ENCODE measurements around the gene TMEM41B. TPM values are rescaled to one million over a fixed set of nuclear protein-coding genes. Genes with fewer than 3 reads are reported as not detected.

The TMEM41B gene
- total RNA-seq, 1 experiment from 2014 or later = 28.4 TPM

DNA sequence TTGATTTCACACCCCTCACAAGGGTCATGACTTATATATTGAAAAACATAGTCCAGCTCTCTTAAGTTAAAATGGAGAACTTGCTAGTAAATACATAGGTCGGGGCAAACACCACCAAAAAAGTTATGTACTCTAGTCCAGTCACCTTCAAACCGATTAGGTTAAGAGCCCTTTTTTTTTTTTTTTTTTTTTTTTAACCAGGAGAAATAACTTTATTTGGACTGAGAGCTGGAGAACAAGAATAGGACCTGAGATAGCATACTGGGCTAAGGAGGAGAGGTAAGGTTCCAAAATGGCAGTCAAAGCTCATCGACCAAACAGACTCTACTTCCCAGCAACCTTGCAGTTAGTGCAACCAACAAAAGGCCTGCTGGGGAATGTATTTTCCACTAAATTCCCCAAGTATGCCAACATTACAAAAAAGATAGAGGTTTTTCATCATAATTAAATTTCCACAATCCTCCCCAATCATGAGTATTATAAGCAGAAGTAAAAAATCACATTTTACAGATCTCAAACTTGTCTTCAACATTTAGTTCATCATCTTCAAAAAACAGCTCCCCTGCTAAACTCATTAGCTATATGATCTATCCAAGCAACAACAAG is 3.8 kb downstream of the TMEM41B start:
- DNase-seq (ENCODE audit: low read depth) = no peak

- DNase-seq (ENCODE audit: low read depth) = no peak
Observed at GRCh38 chr11:9304178-9304577, 10.2 kb downstream of the TMEM41B start.

GRCh38 chr11:9302448-9302847 is 11.9 kb downstream of the TMEM41B start:
- no peak for DNase-seq (ENCODE audit: low read depth)

GRCh38 chr11:9301720-9302119 is 12.7 kb downstream of the TMEM41B start:
- no peak for DNase-seq (ENCODE audit: low read depth)

- no peak for DNase-seq (ENCODE audit: low read depth)
Observed at GRCh38 chr11:9293646-9294045, 20.7 kb downstream of the TMEM41B start.

DNA sequence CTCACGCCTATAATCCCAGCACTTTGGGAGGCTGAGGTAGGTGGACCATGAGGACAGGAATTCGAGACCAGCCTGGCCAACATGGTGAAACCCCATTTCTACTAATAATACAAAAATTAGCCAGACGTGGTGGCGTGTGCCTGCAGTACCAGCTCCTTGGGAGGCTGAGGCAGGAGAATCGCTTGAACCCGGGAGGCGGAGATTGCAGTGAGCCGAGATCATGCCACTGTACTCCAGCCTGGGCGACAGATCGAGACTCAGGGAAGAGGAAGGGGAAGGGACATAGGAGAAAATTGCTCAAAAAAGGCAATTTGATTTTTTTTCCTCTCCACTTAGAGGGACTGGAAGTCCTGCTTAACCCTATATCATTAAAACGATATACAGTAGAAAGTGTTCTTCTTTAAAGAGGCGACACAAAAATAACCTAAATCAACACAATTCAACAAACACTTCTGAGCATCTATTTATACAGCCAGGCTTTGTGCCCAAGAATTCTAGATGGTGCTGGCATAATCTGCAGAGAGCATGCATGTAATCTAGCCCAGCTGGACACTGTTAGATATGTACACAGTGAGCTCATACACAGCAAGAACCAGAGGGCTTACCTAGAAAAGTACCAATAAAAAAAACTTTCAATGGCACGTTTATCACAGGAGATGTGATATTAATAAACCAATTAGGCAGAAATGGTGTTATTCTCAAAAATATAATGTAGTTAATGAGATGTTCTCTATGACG is 28.4 kb downstream of the TMEM41B start:
- no peak for DNase-seq (ENCODE audit: low read depth)

GRCh38 chr11:9280655-9281301 is 33.6 kb downstream of the TMEM41B start:
- DNase-seq (ENCODE audit: low read depth) = peak; percentile 83

DNA sequence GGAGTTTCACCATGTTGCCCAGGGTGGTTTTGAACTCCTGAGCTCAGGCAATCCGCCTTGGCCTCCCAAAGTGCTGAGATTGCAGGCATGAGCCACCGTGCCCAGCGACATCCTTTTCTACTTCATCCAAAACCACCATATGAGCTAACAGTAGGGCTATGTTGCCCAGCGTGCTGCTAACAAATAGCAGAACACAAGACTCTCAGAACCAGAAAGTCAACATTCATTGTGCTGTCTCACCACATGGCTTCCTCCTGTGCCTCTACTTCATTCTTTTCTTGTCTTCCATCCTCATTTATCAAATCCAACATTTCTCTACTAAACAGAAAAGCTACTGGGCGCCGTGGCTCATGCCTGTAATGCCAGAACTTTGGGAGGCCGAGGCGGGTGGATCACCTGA is 37.2 kb downstream of the TMEM41B start:
- no peak for DNase-seq (ENCODE audit: low read depth)

- peak; percentile 16 for DNase-seq (ENCODE audit: low read depth)
Observed at GRCh38 chr11:9276571-9276970, 37.8 kb downstream of the TMEM41B start.

GRCh38 chr11:9274499-9275258 is 39.7 kb downstream of the TMEM41B start:
- DNase-seq (ENCODE audit: low read depth) = no peak

DNA sequence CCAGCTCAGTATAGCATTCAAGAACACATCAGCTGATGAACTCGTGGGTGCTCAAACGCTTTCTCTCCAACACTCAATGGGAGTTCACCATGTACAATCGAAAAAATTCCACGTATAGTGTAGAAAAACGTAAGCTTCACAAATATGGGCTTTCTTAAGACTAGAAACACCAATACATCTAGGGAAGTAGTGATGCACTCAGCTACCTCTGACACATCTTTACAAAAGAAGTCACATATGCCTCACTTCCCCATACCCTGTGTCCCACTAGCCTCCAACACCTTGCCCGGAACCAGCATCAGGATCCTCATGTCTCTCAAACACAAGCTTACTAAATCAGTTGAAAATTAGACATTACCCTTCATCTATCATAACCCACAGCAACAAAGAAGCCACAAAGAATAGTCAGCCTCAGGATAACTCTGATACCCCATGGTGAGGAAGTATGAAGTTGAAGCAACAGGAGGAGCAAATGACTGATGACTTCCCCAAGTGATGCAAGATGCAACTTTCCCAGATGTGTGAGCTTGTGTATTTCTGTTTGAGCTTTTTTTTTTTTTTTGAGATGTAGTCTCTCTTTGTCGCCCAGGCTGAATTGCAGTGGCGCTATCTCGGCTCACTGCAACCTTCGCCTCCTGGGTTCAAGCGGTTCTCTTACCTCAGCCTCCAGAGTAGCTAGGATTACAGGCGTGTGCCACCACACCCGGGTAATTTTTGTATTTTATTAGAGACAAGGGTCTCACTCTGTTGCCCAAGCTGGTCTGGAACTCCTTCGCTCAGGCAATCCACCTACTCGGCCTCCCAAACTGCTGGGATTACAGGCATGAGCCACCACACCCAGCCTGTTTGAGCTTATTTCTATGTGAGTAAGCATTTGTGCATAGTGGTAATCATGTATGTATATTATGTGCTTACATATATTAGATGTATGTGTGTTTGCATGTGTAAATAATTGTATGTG is 40.7 kb downstream of the TMEM41B start:
- no peak for DNase-seq (ENCODE audit: low read depth)

GRCh38 chr11:9269492-9270013 is 44.8 kb downstream of the TMEM41B start:
- peak; percentile 26 for DNase-seq (ENCODE audit: low read depth)

DNA sequence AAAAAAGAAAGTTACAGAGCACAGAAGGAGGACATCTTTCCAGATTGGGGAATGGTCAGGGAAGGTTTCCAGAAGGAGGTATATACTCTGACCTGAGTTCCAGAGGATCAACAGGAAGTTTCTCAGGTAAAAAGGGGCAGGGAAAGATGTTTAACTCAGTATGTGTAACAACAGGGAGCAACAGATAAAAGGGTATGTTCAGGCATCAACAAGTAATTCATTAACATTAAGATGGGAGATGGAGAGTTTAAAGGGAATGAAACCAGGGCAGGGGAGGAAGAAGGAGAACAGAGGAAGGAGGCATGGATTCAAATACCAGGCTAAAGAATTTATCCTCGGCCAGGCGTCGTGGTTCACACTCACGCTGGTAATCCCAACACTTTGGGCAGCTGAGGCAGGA is 46.7 kb downstream of the TMEM41B start:
- DNase-seq (ENCODE audit: low read depth) = no peak

- DNase-seq (ENCODE audit: low read depth) = no peak
Observed at GRCh38 chr11:9266926-9267325, 47.5 kb downstream of the TMEM41B start.

DNA sequence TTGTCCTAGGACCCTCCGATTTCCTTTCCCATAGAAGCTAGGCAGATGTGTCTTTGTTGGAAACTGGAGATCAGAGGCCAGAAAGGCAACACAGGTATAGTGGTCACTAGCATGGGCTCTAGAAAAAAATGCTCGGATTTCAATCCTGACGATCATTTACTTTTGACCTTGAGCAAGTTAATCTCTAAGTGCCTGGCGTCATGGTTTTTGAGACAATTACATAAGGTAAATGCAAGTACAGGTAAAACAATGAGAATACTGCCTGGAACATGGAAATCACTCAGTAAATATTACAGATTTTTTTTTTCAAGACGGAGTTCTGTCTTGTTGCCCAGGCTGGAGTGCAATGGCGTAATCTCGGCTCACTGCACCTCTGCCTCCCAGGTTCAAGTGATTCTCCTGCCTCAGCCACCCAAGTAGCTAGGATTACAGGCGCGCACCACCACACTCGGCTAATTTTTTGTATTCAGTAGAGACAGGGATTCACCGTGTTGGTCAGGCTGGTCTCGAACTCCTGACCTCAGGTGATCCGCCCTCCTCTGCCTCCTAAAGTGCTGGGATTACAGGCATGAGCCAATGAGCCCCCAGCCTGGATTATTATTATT is 48.2 kb downstream of the TMEM41B start:
- no peak for DNase-seq (ENCODE audit: low read depth)

DNA sequence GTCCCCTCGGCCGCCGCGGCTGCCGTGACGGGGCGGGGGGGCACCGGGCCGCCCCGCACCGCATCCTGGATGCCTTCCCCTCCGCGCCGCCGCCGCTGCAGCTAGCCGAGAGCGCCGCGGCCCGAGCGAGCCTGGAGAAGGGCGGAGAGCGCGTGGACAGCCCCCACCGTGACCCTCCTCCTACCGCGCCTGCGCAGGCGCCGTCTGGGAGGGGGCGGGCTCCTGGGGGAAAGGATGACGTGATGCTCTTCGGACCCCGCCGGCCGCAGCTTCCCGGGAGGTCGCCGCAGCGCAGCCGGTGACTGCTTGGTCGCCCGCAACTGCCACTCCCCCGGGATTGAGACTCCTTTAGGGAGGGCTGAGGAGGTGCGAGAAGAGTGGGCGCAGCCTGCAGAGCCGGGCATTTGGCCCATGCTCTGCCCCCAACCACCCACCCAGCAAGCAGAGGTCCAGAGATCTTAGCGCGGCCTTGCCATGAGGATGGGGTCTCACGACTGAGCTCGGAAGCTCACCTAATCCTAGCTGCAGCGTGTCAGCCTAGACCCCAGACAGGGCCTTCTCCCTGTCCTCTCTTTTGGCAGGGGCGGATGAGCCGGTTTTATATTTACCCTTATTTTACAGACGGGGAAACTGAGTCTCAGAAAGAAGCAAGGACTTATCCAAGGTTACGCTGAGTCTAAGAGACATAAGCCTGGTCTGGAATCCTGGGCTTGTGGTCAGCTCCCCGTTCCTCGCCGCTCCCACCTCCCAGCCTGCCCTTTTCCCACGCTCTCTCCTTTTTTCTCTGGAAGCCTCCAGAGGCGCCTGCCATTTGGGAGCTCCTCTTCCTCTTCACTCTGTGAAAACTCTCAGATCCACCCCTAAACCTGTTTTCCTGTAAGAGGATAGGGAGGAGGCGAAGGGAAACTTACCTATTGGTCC is 48.9 kb downstream of the TMEM41B start, which contains the start of gene DENND5A:
TSS of gene DENND5A (minus strand) at position 140 of the 921 bp plus-strand sequence. CDS start 281 bp downstream, outside the sequence.
- peak; percentile 81 for DNase-seq (ENCODE audit: low read depth)

- peak; percentile 71 for DNase-seq (ENCODE audit: low read depth)
Observed at GRCh38 chr11:9264316-9265210, 49.8 kb downstream of the TMEM41B start.

DNA sequence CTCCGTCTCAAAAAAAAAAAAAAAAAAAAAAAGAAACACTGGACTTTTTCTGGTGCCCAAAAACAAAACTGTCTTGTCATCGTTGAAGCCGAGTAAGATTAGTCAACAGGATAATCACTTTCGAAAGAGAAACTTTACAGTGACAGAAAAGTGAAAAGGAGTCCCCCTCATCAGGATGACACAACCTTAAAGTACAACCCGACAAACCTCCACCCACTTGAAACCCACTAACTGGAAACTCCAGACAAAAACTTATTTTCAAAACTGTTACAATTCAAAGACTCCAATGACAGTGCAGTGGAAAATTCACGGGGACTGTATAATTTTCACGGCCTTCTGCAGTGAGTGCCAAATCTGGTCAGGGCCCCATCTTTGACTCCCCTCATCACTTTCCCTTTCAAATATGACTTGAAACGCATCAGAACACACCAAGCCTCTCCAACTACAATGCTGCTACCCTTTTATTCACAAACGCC is 50.5 kb downstream of the TMEM41B start:
- peak; percentile 56 for DNase-seq (ENCODE audit: low read depth)

All from RPMI7951 (cell line).